ENCODE measurements around the gene TGIF2. TPM values are rescaled to one million over a fixed set of nuclear protein-coding genes. Genes with fewer than 3 reads are reported as not detected.
"Not testable (repeated sequence)": the region's sequence is repeated elsewhere in the genome, so short reads cannot be mapped to it uniquely, and the experiment has no call there.

Gene TGIF2
- total RNA-seq, 1 donor from 2014 or later = 33.0 TPM

DNA sequence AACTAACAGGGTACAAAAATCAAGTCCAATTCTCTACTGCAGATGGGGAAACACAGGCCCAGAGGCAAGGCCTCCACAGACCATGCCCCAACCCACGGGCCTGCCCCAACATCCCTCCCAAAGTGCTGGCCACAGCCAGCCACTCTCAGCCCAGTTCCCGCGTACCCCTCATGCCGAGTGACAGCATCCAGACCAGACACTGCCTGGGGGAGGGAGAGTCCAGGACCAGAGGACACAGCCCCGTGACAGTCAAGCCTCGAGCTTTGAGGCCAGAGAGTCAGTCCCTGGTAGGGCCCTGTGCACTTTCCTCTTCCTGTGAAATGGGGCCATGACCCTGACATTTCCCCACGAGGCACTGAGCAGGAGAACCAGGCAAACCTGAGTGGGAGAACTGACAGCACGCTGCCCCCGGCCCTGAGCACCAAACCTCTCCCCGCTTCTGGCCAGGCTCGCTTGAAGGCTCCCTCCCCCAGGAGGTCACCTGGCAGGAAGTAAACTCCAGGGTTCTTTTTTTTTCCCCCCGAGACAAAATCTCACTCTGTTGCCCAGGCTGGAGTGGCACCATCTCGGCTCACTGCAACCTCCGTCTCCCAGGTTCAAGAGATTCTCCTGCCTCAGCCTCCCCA lies 27.2 kb upstream of the TGIF2 start:
- intact Hi-C loops (cut with micrococcal nuclease) = no loop called here

DNA sequence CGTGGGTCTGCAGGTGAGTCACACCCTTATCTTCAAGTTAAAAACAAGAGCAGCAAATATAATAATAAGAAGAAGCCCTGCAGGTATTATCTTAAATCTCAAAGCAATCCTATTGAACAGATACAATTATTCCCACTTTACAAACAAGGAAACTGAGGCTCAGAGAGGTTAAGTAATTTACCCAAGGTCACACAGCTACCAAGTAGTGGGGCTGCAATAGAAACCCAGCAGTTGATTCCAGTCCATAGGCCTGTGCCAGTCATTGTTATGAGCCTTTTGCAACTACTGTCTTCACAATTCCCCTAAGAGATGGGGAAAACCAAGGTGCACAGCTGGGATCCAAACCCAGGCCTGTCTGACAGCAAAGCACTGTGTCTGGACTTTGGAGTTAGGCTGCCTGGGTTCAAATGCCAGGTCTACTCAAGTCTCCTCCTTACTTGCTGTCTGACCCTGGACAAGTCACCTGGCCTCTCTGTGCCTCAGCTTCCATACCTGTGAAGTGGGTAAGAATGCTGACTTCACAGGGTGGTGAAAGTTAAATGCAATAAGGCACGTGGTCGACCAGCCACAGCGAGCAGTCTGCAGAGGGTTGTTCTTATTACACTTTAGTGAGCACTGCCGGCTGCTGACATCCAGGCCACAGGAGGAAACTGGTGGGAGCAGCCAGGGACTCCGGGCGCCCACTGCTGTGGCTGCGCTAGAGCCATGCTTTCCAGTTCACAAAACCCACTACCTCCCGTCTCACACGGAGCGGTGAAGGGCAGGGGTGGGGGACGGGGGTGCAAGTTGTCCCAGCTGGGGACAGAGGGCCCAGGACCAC lies 26.0 kb upstream of the TGIF2 start:
- intact Hi-C loops (cut with micrococcal nuclease) = no loop called here

DNA sequence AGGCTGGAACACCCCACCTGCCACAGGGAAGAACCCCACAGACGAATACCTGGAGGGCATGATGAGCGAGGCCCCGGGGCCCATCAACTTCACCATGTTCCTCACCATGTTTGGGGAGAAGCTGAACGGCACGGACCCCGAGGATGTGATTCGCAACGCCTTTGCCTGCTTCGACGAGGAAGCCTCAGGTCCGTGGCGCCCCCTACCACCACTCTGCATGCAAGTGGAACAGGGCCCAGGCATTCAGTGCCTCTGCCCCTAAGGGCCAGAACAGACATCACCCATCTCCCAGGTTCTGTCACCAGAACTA lies 25.4 kb upstream of the TGIF2 start:
- intact Hi-C loops (cut with micrococcal nuclease) = no loop called here

DNA sequence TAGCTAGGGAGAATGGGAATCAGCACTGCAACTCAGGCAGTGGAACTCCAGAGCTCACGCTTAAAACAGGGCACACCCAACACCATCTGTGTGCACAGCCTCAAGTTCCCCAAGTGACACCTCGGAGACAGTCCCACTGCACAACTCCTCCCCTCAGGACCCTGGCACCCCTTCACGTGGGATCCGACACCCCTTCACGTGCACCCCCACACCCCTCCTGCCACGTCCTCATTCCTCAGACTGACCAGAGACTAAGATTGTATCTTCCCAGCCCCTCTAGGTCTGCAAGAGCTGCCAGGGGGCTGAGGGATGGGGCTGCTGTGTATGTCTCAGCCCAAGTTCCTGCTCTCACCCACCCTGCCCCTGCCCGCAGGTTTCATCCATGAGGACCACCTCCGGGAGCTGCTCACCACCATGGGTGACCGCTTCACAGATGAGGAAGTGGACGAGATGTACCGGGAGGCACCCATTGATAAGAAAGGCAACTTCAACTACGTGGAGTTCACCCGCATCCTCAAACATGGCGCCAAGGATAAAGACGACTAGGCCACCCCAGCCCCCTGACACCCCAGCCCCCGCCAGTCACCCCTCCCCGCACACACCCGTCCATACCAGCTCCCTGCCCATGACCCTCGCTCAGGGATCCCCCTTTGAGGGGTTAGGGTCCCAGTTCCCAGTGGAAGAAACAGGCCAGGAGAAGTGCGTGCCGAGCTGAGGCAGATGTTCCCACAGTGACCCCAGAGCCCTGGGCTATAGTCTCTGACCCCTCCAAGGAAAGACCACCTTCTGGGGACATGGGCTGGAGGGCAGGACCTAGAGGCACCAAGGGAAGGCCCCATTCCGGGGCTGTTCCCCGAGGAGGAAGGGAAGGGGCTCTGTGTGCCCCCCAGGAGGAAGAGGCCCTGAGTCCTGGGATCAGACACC lies 24.4 kb upstream of the TGIF2 start:
- intact Hi-C loops (cut with micrococcal nuclease) = no loop called here

DNA sequence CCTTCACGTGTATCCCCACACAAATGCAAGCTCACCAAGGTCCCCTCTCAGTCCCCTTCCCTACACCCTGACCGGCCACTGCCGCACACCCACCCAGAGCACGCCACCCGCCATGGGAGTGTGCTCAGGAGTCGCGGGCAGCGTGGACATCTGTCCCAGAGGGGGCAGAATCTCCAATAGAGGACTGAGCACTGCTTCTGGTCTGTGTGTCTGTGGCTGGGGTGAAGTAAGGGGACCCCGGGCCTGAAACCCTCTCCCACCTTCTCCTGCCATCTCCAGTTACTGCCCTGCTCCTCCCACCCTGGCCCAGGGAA lies 23.8 kb upstream of the TGIF2 start:
- intact Hi-C loops (cut with micrococcal nuclease) = no loop called here

DNA sequence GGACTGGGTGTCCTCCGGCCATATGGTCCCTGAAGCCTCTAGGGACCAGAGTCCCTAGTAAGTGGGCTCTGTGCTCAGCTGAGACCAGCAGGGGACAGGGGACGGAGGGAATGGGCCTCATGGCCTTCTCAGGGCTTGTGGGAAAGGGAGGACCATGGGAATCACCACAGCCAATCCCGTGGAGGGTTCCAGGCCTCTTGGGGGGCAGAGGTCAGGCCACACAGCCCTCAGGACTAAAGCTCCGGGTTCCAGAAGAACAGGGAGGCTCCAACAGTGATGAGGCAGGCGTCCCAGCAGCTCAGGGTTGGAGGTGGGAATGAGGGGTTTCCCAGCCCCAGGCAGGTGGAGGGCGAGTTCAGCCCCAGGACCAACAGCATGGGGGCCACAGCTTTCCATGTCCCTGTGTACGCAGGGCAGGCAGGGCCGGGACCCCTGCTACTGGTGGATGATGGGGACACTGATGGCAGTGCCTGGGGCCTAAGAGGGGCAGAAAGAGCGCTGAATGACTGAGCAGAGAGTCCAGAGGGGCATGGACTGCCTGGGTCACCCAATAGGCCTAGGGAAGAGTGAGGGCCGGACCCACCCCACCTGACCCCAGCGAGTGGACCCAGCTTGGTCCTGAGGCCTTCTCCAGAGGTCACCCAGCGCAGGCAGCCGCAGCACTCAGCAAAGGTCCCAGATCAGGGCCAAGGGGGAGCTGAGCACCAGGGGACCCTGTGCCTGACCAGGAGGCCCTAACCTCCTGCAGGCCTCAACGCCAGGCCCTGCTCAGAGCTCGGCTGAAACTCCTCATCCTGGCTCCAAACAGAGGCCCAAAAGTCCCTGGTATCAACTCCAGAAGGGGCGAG lies 23.2 kb upstream of the TGIF2 start:
- intact Hi-C loops (cut with micrococcal nuclease) = no loop called here

DNA sequence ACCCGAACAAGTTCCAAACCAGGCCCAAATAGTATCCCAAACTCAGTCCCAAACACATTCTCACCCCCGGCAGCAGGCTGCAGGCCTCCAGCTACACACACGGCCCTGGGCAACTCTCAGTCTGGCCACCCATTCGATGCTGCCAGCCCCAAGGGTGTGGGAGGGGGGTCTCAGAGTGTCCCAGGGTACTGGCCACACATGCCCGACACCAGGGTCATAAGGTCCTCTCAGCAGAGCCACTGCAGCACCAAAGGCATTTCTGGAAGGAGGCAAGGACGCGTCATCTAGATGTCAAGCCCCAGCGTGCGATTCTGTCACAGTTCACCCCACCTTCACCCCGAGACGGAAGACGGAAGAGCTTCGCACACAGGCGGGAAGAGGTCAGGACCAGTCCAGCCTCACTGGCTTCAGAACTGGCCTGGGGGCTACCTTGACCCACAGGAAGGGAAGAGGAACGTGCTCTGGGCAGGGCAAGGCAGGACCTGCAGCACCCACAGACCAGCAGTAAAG lies 22.6 kb upstream of the TGIF2 start:
- intact Hi-C loops (cut with micrococcal nuclease) = no loop called here

DNA sequence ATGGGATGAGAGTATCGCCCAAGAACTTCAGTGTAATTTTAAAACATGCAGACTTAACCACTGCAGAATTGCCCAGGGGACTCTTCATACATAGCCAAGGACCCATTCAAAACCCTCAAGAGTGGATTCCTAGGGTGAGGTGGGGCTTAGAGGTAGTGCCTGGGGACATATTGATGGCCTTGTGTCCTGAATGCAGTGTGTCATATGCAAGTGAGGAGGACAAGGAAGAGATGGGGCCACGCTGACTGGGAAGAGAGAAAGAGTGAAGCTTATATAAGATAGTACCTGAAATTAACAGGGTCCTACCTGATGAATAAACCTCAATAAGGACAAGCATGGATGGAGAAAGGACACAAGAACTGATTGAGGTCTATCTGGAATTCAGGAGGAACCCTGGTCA lies 18.1 kb upstream of the TGIF2 start:
- intact Hi-C loops (cut with micrococcal nuclease) = no loop called here

DNA sequence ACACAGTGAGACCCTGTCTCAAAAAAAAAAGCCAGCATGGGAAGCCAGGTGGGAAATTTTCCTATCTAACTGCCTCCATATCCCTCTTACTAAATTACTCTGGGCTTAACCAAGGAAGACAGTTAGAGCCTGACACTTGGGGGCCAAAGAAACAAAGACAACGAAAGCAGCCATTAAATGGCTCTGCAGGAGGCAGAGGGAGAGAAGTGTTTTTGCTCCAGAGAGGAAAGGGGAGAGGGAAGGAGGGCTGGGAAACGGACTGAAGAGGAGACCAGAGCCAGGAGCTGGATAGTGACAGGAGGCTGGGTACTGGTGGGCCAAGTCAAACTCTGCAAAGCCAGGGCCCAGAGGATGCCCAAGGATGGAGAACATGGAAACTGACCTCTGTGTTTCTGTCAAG lies 10.7 kb upstream of the TGIF2 start:
- intact Hi-C loops (cut with micrococcal nuclease) = no loop called here

DNA sequence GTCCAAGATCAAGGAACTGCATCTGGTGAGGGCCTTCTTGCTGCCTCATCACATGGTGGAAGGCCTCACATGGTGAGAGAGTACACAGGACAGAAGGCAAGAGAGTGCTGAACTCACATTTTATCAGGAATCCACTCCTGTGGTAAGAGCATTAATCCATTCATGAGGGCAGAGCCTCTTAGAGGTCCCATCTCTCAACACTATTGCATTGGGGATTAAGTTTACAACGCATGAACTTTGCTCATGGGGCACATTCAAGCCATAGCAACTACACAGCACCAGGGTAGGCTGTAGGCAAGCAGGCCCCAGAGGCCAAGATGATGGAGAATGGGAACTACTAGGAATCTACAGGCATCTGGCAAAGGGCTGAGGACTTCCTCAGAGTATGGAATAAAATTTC lies 10.0 kb upstream of the TGIF2 start:
- intact Hi-C loops (cut with micrococcal nuclease) = no loop called here

DNA sequence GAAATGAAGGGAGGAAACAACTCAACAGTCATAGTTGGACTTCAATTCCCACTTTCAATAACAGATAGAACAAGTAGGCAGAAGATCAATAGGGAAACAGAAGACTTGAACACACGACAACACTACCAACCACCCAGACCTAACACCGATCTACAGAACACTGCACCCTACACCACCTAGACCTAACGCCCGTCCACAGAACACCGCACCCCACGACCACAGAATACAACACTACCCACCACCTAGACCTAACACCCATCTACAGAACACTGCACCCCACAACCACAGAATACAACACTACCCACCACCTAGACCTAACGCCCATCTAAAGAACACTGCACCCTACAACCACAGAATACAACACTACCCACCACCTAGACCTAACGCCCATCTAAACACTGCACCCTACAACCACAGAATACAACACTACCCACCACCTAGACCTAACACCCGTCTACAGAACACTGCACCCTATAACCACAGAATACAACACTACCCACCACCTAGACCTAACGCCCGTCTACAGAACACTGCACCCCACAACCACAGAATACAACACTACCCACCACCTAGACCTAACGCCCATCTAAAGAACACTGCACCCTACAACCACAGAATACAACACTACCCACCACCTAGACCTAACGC lies 9.2 kb upstream of the TGIF2 start:
- intact Hi-C loops (cut with micrococcal nuclease) = not testable (repeated sequence)

DNA sequence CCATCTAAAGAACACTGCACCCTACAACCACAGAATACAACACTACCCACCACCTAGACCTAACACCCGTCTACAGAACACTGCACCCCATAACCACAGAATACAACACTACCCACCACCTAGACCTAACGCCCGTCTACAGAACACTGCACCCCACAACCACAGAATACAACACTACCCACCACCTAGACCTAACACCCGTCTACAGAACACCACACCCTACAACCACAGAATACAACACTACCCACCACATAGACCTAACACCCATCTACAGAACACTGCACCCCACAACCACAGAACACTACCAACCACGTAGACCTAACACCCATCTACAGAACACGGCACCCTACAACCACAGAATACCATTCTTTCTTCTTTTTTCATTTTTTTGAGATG lies 8.7 kb upstream of the TGIF2 start:
- intact Hi-C loops (cut with micrococcal nuclease) = not testable (repeated sequence)

DNA sequence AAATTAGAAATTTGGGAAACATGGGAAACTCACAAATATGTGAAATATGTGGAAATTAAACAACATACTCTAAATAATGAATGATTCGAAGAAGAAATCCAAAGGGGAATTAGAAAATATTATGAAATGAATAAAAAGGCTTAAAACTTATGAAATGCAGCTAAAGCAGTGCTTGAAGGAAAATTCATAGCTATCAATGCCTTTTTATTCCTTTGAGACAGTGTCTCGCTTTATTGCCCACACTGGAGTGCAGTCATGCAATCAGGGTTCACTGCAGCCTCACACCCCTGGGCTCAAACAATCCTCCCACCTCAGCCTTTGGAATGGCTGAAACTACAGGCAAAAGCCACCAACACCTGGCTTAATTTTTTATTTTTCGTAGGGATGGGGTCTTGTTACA lies 7.9 kb upstream of the TGIF2 start:
- intact Hi-C loops (cut with micrococcal nuclease) = no loop called here

DNA sequence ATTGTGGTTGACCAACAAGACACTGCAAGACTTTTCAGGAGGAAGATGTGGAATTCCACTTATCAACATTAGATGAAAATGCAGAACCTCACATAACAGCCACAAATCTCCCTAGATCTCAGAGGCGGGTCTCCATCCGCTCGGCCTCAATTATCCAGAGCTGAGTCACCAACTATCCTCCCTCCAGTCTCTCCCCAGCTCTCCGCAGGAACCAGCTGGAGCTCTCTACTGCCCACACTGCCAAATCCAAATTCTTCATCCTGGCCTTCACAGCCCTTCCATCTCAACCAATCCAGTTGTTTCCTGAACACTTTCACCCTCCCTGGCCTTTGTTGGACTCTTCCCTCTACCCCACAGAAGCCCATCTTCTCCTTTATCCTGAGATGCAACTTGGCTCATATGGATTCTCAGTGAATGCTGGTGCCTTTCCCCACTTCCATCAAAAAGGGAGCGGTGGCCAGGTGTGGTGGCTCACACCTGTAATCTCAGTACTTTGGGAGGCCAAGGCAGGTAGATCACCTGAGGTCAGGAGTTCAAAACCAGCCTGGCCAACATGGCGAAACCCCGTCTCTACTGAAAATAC lies 3.5 kb upstream of the TGIF2 start:
- intact Hi-C loops (cut with micrococcal nuclease) = loop anchor here (5.0 to 10.0 kb wide), 2 partner anchors 75 to 103 kb away; partner anchors contain the start of gene SLA2

DNA sequence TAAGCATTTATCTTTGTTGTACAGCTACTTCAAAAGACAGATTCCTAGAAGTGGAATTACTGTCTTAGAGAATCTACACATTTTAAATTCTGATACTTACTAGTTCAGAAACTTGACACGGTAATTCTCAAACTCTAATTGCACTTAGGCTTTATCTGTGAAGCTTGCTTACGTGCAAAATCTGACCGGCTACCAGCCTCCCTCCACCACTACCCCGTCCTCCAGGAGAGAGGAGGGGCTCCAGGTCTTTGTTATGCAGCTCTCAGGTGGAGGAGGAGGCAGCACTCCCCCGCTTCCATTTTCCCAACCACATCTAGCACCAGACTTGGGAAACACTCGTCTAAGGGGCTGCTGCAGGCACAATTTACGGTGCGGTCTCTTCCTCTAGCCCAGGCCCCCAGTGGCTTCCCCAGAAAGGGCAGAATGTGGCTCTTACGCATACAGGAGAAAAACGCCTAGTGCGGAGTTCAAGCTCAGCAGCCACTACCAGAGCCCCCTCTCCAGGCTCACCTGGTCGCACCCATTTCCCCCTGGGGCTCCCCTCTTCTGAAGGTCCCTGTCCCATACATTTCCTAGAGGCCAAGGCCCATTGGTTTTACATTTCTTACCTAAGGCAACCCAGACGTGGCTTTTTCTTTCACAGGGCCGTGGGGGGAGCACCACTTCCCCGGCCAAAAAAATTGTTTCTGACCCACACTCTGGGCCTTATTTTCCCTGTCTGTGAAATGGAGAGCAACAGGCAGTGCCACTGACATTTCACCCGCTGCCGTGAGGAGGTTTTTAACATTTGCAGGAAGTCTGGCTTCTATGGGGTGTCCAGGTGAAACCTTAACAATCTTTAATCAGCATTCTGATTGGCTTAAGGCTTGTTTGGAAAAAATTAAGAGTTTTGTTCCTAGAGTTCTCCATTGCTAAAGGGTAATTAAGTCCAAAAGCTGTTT lies 1.6 kb upstream of the TGIF2 start:
- intact Hi-C loops (cut with micrococcal nuclease) = loop anchor here (5.0 to 10.0 kb wide), 2 partner anchors 73 to 105 kb away; partner anchors contain the start of gene SLA2

DNA sequence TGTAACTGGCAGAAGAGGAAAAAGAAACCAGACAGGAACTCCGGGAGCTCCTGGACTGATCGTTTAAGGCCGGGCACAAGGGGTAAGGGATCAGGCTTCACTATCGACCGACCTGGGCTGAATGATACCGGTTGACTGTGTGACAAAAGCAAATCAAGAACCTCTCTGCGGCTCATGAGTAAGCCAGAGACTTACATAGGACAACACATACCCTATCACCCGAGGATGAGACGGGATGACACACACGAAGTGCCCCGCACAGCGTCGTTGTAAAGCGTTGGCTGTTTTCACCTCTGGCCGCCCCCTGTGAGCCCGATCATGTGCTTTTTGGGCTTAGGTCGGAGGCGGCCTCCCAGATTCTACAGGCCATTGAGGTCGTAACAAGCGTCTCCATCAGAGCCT lies 695 bp upstream of the TGIF2 start:
- intact Hi-C loops (cut with micrococcal nuclease) = loop anchor here (1.0 to 10.0 kb wide), 3 partner anchors 33 to 105 kb away; partner anchors contain the start of genes RAB5IF and SLA2

DNA sequence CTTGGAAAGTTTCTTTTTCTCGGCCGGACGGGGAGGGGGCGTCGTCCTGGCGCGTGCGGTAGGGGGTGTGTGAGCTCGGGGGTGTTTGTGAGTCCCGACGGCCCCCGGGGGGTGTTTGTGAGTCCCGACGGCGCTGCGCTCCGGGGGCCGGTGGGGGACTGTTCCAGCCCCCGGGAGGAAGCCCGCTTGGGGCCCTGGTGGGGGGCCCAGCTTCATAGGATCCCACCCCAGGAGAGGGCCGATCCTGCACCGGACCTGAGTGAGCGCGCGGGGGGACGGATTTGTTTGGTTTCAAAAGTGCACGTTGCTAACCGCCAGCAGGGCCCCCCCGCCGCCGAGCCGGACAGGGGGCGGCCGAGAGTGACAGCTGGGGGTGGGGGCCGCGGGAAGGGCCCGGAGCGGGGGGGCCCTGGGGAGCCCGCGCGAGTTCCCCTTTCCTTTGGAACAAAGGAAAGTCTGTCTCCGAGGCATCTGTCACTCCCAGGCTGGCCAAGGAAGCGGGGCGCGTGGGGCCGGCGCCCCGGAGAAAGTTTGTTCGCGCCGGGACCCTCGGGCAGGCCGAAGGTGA lies 485 bp downstream of the TGIF2 start:
- intact Hi-C loops (cut with micrococcal nuclease) = loop anchor here (1.0 to 10.0 kb wide), 4 partner anchors 8 to 107 kb away; partner anchors contain the start of genes RAB5IF and SLA2

DNA sequence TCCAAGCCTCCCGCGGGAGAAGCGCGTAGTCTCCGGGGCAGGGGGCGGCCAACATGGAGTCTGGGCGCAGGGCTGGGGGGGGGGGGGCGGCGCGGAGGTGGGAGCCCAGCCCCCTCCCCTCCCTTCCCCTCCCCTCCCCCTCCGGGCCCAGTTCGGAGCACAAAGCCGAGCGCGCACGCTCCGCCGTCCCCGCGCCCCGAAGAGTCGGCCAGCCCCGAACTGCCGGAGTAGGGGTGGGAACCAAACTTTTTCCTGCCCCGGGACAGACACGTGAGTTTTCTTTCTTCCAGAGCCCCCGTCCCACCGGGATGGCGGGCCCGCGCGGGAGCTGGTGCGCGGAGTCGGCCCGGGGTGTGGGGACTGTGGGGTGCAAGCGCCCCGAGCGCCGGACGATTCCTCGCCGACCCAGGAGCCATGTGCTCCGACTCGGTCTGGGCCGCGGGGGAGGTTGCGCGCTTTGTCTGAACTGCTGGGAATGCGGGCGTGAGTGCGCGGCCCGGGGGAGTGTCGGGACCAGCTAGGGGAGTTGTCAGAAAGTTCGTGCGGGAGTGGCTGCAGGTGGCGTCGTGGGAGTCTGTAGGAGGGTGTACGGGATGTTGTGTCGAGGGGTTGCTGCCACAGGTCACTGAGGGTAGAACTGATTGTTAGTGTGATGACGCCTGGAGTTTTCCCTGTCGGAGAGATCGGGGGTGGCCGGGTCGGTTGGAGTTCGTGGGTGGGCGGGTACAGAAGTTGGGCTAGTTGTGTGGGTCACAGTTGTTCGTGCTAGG lies 1.2 kb downstream of the TGIF2 start:
- intact Hi-C loops (cut with micrococcal nuclease) = loop anchor here (1.0 to 10.0 kb wide), 4 partner anchors 8 to 107 kb away; partner anchors contain the start of gene SLA2

All from T-helper 2 cell treated with Interferon-gamma antibody and Interleukin-4, amounts not matched to agents 100 ng/mL and 5 ng/mL, for 36 hours (primary cell).